ENCODE results near the gene LRIT1. TPM values are rescaled to one million over a fixed set of nuclear protein-coding genes. Genes with fewer than 3 reads are reported as not detected.

The LRIT1 gene
- polyA plus RNA-seq, 2 of the 4 experiments (the other 2 are of a cell fraction) = not detected

GRCh38 chr10:84188815-84189214, 52.5 kb downstream of the LRIT1 start:
- 26% methylated on average over 3 of the region's 3 CpGs for WGBS (ENCODE audit: missing lambda C conversion rate)
- POLR2A ChIA-PET = no interaction called here

GRCh38 chr10:84185526-84186175, 55.7 kb downstream of the LRIT1 start:
- Histone ChIP-seq H3K27ac (no peak overlapping the region), H3K4me1 (no peaks in the 10 kb centered on the region), H3K4me2 (no peak overlapping the region), H3K4me3 (no peak overlapping the region), H3K9me3 (no peaks in the 10 kb centered on the region)
- FAIRE-seq (no peak), ATAC-seq (no peak), DNase-seq (ENCODE audit: low read depth in 1 of 2, low spot score in 1 of 2) (no peak)
- WGBS (ENCODE audit: missing lambda C conversion rate) = 37% methylated on average over 11 of the region's 11 CpGs
- CTCF ChIA-PET = interaction anchor here (1.5 kb wide), 1 partner anchor 9 kb away, joined by 5 read pairs; the partner anchor contains the start of gene CDHR1
- POLR2A ChIA-PET = no interaction called here
- no peak for TF ChIP-seq HOXB13 (CRISPR knock-in tag; IDR thresholded peaks at IDR 0.05; ENCODE audit: low read depth)
- TF ChIP-seq ZC3H11A (IDR thresholded peaks at IDR 0.05) = no peak
- TF ChIP-seq KDM1A (IDR thresholded peaks at IDR 0.05; ENCODE audit: low read depth) = no peak
- no peak for TF ChIP-seq CTCF (IDR thresholded peaks at IDR 0.05)
- no peak for TF ChIP-seq RFX5 (IDR thresholded peaks at IDR 0.05)
- TF ChIP-seq CBX8 (IDR thresholded peaks at IDR 0.05) = no peak
- TF ChIP-seq CHD2 (IDR thresholded peaks at IDR 0.05; ENCODE audit: low read length, partially characterized antibody) = no peak
- no peak for TF ChIP-seq HOXA7 (CRISPR knock-in tag; IDR thresholded peaks at IDR 0.05)
- TF ChIP-seq SREBF2 (IDR thresholded peaks at IDR 0.05) = no peak
- TF ChIP-seq ZFP36 (IDR thresholded peaks at IDR 0.05; ENCODE audit: borderline replicate concordance, partially characterized antibody) = no peak

More at GRCh38 chr10:84188815-84189214, 52.5 kb downstream of the LRIT1 start:
- ATAC-seq (no peak), FAIRE-seq (no peak), DNase-seq (ENCODE audit: low read depth in 1 of 2, low spot score in 1 of 2) (no peak)
- no peak overlapping the region for H3K27ac ChIP-seq
- no peak overlapping the region for H3K4me2 ChIP-seq
- no peak for TF ChIP-seq ESRRA (IDR thresholded peaks at IDR 0.05; ENCODE audit: borderline replicate concordance, low read length)
- TF ChIP-seq, protein P1, sequence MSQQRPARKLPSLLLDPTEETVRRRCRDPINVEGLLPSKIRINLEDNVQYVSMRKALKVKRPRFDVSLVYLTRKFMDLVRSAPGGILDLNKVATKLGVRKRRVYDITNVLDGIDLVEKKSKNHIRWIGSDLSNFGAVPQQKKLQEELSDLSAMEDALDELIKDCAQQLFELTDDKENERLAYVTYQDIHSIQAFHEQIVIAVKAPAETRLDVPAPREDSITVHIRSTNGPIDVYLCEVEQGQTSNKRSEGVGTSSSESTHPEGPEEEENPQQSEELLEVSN (IDR thresholded peaks at IDR 0.05; ENCODE audit: borderline replicate concordance, low read depth) = no peak
- TF ChIP-seq TP53 (CRISPR knock-in tag; IDR thresholded peaks at IDR 0.05) = no peak
- no peak for TF ChIP-seq PBX3 (IDR thresholded peaks at IDR 0.05)
- TF ChIP-seq HDAC2 (IDR thresholded peaks at IDR 0.05) = no peak
- no peak for TF ChIP-seq CHD2 (IDR thresholded peaks at IDR 0.05; ENCODE audit: low read length, partially characterized antibody)
- TF ChIP-seq HOXB13 (CRISPR knock-in tag; IDR thresholded peaks at IDR 0.05; ENCODE audit: low read depth) = no peak
- no peak for TF ChIP-seq RARB (CRISPR knock-in tag; IDR thresholded peaks at IDR 0.05)
- no peak for TF ChIP-seq EP300 (IDR thresholded peaks at IDR 0.05)
- no peak for TF ChIP-seq SREBF2 (IDR thresholded peaks at IDR 0.05)
- TF ChIP-seq ZNF302 (CRISPR knock-in tag; IDR thresholded peaks at IDR 0.05) = no peak
- TF ChIP-seq PHF8 (IDR thresholded peaks at IDR 0.05; ENCODE audit: borderline replicate concordance, low read depth) = no peak
- TF ChIP-seq, protein P2, sequence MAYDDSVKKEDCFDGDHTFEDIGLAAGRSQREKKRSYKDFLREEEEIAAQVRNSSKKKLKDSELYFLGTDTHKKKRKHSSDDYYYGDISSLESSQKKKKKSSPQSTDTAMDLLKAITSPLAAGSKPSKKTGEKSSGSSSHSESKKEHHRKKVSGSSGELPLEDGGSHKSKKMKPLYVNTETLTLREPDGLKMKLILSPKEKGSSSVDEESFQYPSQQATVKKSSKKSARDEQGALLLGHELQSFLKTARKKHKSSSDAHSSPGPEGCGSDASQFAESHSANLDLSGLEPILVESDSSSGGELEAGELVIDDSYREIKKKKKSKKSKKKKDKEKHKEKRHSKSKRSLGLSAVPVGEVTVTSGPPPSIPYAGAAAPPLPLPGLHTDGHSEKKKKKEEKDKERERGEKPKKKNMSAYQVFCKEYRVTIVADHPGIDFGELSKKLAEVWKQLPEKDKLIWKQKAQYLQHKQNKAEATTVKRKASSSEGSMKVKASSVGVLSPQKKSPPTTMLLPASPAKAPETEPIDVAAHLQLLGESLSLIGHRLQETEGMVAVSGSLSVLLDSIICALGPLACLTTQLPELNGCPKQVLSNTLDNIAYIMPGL (CRISPR knock-in tag; IDR thresholded peaks at IDR 0.05; ENCODE audit: borderline replicate concordance) = no peak
- no peak for TF ChIP-seq RNF2 (IDR thresholded peaks at IDR 0.05; ENCODE audit: borderline replicate concordance, low read depth)
- TF ChIP-seq JUNB (IDR thresholded peaks at IDR 0.05) = no peak
- no peak for TF ChIP-seq CEBPB (IDR thresholded peaks at IDR 0.05)
- no peak for TF ChIP-seq USF2 (IDR thresholded peaks at IDR 0.05)
- no peak for TF ChIP-seq ZSCAN20 (CRISPR knock-in tag; IDR thresholded peaks at IDR 0.05)
- no peak for TF ChIP-seq BHLHE40 (IDR thresholded peaks at IDR 0.05; ENCODE audit: low read depth, low read length)
- H3K4me3 ChIP-seq = no peak overlapping the region
- H3K9me3 ChIP-seq = no peaks in the 10 kb centered on the region
- CTCF ChIA-PET = interaction anchor here (0.9 to 1.0 kb wide), 2 partner anchors 17 to 76 kb away, joined by 3 read pairs; no protein-coding TSS in a partner anchor
- H3K4me1 ChIP-seq = no peaks in the 10 kb centered on the region

Measured in A549 (cell line).